Rectal smooth muscle tissue (tissue), 1 donor: ENCODE data around the gene CATSPERE.
"Not testable (repeated sequence)": the region's sequence is repeated elsewhere in the genome, so short reads cannot be mapped to it uniquely, and the experiment has no call there.

ENCODE experiments used
- H3K27ac ChIP-seq: one replicate; pipeline ENCODE4 v1.7.0; 2013; ENCODE audit warnings: low read depth, low read length, inconsistent platforms
- H3K27me3 ChIP-seq: one replicate; pipeline ENCODE4 v1.7.0; 2013; ENCODE audit warnings: low read length; ENCODE audit not compliant: control insufficient read depth, insufficient read depth
- H3K36me3 ChIP-seq: one replicate; pipeline ENCODE4 v1.7.0; 2013; ENCODE audit warnings: low read length; ENCODE audit not compliant: control insufficient read depth, insufficient read depth
- H3K4me1 ChIP-seq: one replicate; pipeline ENCODE4 v1.7.0; 2013; ENCODE audit warnings: low read length; ENCODE audit not compliant: control insufficient read depth, insufficient read depth
- H3K4me3 ChIP-seq: one replicate; pipeline ENCODE4 v1.7.0; 2013; ENCODE audit warnings: low read length
- H3K9ac ChIP-seq: one replicate; pipeline ENCODE4 v1.7.0; 2013; ENCODE audit warnings: low read length

The CATSPERE gene

DNA sequence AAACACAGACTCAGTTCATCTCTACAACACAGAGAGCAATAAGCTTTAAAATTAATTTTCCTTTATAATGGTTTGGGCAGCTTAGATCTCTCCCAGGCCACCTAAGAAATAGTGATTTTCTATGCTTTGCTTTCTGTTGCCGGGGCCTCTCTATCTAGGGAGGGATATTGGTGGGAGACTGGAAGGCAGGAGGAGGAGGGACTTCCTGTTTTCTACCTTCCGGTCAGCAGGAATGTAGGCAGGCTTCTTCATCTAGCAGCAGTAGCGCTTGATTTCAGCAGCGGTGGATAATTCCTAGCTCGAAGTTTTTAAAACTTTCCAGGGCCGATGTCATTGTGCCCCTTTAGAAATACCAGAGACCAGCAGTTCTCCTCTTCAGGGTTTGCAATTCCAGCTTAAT is 186.7 kb downstream of the CATSPERE start:
- Histone ChIP-seq H3K27ac (no peak overlapping the region), H3K27me3 (no peaks in the 10 kb centered on the region), H3K4me3 (no peak overlapping the region), H3K9ac (no peak overlapping the region), H3K4me1 (peaks cover 3% of the 10 kb centered on the region), H3K36me3 (no peaks in the 10 kb centered on the region)

- H3K4me1 ChIP-seq = peaks cover 3% of the 10 kb centered on the region
- peak overlapping the region; percentile 83 for H3K4me3 ChIP-seq
- H3K36me3 ChIP-seq = no peaks in the 10 kb centered on the region
- peak overlapping the region; percentile 57 for H3K27ac ChIP-seq
- no peak overlapping the region for H3K9ac ChIP-seq
- no peaks in the 10 kb centered on the region for H3K27me3 ChIP-seq
These were observed 191.0 kb downstream of the CATSPERE start for GRCh38 chr1:244651956-244652622.

GRCh38 chr1:244652623-244653438 is 191.8 kb downstream of the CATSPERE start, which contains the start of gene DESI2:
Gene DESI2 (plus strand): TSS chr1:244653126. CDS start chr1:244653314, 188 bp downstream.
- peaks cover 3% of the 10 kb centered on the region for H3K4me1 ChIP-seq
- no peaks in the 10 kb centered on the region for H3K36me3 ChIP-seq
- H3K27me3 ChIP-seq = no peaks in the 10 kb centered on the region
- H3K4me3 ChIP-seq = peak within 1 kb of the TSS; percentile 87
- H3K27ac ChIP-seq = peak within 1 kb of the TSS; percentile 87
- peak within 1 kb of the TSS; percentile 80 for H3K9ac ChIP-seq

DNA sequence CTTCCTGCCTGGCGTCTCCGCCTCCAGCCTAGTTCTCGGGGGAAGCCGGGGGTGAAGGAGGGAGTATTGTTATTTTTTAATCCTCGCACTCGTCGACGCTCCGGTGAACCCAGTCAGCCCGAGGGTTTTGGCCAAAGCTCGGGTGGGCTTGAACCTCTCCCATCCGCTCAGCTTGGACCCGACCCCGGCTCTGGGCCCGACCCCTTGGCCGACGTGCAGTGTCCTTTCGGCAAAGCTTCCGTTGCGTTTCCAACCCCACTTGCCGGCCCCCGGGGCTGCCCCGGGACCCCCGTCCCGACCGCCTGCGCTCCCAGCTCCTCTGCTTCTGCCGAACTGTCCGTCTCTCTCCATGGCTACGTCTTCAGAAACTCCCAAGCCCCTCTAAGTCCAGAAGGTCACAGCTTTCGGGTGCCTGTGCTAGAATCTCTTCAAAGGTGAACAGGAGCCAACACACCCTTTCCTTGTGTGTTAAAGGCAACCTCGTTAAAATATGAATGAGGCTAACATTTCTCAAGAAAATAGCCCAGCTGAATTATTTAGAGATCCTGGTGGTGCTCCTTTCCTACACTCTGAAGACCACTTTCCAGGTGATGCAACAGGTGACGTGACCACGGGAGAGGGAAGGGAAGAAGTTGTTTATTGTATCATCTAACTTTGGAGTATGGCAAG is 192.5 kb downstream of the CATSPERE start:
- Histone ChIP-seq H3K4me1 (peaks cover 3% of the 10 kb centered on the region), H3K9ac (peak overlapping the region; percentile 80), H3K27me3 (no peaks in the 10 kb centered on the region), H3K27ac (peak overlapping the region; percentile 87), H3K36me3 (no peaks in the 10 kb centered on the region), H3K4me3 (peak overlapping the region; percentile 87)

- H3K9ac ChIP-seq = peak overlapping the region; percentile 80
- H3K27me3 ChIP-seq = no peaks in the 10 kb centered on the region
- H3K27ac ChIP-seq = no peak overlapping the region
- H3K4me3 ChIP-seq = peak overlapping the region; percentile 87
- peaks cover 3% of the 10 kb centered on the region for H3K4me1 ChIP-seq
- H3K36me3 ChIP-seq = no peaks in the 10 kb centered on the region
These were observed 193.3 kb downstream of the CATSPERE start for GRCh38 chr1:244654108-244655038.

GRCh38 chr1:244655186-244655585 is 194.1 kb downstream of the CATSPERE start:
- Histone ChIP-seq H3K4me3 (no peak overlapping the region), H3K27ac (no peak overlapping the region), H3K9ac (no peak overlapping the region)

DNA sequence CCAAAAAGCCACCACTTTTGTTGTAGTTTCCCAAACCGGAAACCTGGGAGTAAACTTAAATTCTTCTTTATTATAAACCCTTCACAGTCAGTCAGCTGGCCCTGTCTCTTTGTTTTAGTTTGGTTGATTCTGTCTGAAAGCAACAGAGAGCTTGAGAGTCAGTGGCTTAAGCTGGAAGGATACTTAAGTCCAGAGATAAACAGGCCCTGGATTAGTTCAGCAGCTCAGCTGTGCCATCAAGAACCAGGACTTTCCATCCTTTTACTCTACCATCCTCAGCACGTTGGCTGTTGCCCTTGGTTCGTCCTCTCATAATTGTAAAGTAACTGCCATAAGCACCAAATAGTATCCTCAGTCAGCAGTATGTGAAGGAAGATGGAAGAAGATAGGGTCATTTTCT is 196.3 kb downstream of the CATSPERE start:
- Histone ChIP-seq H3K9ac (no peak overlapping the region), H3K4me1 (no peaks in the 10 kb centered on the region), H3K27ac (no peak overlapping the region), H3K27me3 (no peaks in the 10 kb centered on the region), H3K36me3 (no peaks in the 10 kb centered on the region), H3K4me3 (no peak overlapping the region)

More at GRCh38 chr1:244655186-244655585, 194.1 kb downstream of the CATSPERE start:
- Histone ChIP-seq H3K4me1 (peaks cover 3% of the 10 kb centered on the region), H3K36me3 (no peaks in the 10 kb centered on the region), H3K27me3 (no peaks in the 10 kb centered on the region)

DNA sequence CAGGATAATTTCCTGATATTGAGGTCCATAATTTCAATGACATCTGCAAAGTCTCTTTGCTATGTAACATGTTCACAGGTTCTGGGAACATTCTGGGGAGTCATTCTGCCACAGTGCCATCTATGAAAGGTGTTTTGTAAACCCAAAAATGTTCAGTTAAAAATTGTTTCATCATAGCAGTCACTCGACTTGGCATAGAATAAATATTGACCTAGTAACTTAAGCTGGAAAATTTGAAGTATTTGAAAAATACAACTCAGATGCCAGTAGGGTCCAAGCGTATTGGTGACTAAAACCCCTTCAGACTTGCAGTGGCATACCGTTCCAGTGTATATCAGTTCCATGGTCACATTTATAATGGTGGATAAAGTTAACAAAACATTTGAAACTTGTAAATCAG is 198.6 kb downstream of the CATSPERE start:
- Histone ChIP-seq H3K4me1 (no peaks in the 10 kb centered on the region), H3K4me3 (no peak overlapping the region), H3K27ac (no peak overlapping the region), H3K9ac (no peak overlapping the region), H3K36me3 (no peaks in the 10 kb centered on the region), H3K27me3 (no peaks in the 10 kb centered on the region)

- Histone ChIP-seq H3K4me1 (no peaks in the 10 kb centered on the region), H3K4me3 (no peak overlapping the region), H3K9ac (no peak overlapping the region), H3K27ac (no peak overlapping the region), H3K36me3 (no peaks in the 10 kb centered on the region), H3K27me3 (no peaks in the 10 kb centered on the region)
These were observed 199.5 kb downstream of the CATSPERE start for GRCh38 chr1:244660595-244660994.

DNA sequence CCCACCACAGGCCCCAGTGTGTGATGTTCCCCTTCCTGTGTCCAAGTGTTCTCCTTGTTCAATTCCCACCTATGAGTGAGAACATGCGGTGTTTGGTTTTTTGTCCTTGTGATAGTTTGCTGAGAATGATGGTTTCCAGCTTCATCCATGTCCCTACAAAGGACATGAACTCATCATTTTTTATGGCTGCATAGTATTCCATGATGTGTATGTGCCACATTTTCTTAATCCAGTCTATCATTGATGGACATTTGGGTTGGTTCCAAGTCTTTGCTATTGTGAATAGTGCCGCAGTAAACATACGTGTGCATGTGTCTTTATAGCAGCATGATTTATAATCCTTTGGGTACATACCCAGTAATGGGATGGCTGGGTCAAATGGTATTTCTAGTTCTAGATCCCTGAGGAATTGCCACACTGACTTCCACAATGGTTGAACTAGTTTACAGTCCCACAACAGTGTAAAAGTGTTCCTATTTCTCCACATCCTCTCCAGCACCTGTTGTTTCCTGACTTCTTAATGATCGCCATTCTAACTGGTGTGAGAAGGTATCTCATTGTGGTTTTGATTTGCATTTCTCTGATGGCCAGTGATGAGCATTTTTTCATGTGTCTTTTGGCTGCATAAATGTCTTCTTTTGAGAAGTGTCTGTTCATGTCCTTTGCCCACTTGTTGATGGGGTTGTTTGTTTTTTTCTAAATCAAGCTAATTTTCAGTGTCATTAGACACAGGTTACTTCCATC is 200.7 kb downstream of the CATSPERE start:
- H3K4me3 ChIP-seq, H3K9ac ChIP-seq, H3K36me3 ChIP-seq, H3K27me3 ChIP-seq, H3K27ac ChIP-seq, H3K4me1 ChIP-seq: not testable (repeated sequence)

GRCh38 chr1:244662599-244662998 is 201.5 kb downstream of the CATSPERE start:
- Histone ChIP-seq H3K27ac (no peak overlapping the region), H3K27me3 (no peaks in the 10 kb centered on the region), H3K36me3 (no peaks in the 10 kb centered on the region), H3K9ac (no peak overlapping the region), H3K4me3 (no peak overlapping the region), H3K4me1 (no peaks in the 10 kb centered on the region)
